HG02678 (cell line): ENCODE results near the gene ABCF1.
A peak's percentile ranks its signal among the peaks of the same experiment; 100 is the strongest.
"Not testable (repeated sequence)": the region's sequence is repeated elsewhere in the genome, so short reads cannot be mapped to it uniquely, and the experiment has no call there.

ENCODE experiments used
- ATAC-seq: cut with Tn5 transposase; IDR thresholded peaks from one replicate; pipeline ENCODE4 v1.9.1; 2021; ENCODE audit warnings: mild to moderate bottlenecking, moderate library complexity; ENCODE audit not compliant: unreplicated experiment

Gene ABCF1

DNA sequence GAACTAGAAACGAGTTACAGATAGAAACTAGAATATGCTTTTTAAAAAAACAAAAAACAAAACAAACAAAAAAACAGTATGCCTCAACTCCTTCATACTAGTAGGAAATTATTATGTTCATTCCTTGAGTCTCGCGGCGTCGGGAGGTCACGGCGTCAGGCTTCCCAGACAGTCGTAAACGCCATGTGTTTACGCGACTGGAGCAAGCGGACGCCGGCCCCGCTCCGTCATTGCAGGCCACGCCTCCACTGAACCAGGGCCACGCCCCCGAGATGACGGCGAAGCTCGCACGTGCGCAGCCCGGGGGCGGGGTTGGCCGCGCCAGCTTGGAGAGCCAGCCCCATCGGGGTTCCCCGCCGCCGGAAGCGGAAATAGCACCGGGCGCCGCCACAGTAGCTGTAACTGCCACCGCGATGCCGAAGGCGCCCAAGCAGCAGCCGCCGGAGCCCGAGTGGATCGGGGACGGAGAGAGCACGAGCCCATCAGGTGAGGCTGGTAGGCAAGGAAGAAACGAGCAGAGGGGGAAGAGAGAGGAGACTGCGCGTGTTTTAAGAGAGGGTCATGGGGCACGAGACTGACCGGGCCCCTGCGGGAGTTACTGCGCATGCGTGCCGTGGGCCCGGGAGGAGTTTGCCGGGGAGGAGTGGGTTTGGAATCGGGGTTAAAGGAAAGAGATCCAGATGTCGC, at the start of gene ABCF1:
Gene ABCF1, plus strand, starts transcription at position 368 of the 687 bp plus-strand sequence. Its CDS starts 46 bp downstream, at position 414.
- peak; percentile 95 for ATAC-seq

- ATAC-seq, result not testable (repeated sequence)
Measured at GRCh38 chr6:30521952-30522351, 49.3 kb upstream of the ABCF1 start.

- not testable (repeated sequence) for ATAC-seq
Measured at GRCh38 chr6:30526444-30526843, 44.8 kb upstream of the ABCF1 start.

- not testable (repeated sequence) for ATAC-seq
Measured at GRCh38 chr6:30529349-30529875, 41.8 kb upstream of the ABCF1 start.

DNA sequence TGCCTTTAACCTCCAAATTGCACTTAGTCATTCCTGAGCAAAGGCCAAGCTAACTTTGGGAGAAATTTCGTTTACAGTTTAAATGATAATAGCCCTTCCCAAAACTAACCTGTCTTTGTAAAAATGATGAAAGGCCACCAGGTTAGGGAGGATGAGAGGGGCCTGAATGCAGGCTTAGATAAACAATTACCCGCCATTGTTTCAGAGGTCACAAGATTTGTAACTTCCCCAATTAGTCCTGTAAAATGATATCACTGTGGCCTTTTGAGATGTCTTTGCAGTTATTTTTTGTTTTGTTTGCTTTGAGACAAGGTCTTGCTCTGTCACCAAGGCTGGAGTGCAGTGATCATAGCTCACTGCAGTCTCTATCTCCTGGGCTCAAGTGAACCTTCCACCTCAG, 41.2 kb upstream of the ABCF1 start:
- ATAC-seq, result no peak

- no peak for ATAC-seq
Measured at GRCh38 chr6:30533460-30534294, 37.6 kb upstream of the ABCF1 start.

DNA sequence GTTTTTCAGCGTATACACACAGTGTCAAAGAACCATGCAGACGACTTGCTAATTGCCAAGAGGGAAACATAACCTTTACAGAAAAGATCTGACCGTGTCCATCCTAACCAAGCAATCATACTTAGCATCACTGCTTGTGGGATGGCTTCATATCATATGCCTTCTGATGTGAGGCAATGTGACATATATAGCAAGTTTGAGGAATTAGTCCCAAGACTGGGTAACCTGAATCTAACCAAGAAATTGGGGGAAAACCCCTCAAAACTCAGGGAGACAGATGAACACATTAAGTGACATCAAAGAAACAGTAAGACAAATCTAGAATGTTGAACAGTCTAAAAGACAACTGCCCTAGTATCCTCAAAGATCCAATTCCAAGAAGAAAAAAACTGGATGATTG, 33.3 kb upstream of the ABCF1 start:
- no peak for ATAC-seq

DNA sequence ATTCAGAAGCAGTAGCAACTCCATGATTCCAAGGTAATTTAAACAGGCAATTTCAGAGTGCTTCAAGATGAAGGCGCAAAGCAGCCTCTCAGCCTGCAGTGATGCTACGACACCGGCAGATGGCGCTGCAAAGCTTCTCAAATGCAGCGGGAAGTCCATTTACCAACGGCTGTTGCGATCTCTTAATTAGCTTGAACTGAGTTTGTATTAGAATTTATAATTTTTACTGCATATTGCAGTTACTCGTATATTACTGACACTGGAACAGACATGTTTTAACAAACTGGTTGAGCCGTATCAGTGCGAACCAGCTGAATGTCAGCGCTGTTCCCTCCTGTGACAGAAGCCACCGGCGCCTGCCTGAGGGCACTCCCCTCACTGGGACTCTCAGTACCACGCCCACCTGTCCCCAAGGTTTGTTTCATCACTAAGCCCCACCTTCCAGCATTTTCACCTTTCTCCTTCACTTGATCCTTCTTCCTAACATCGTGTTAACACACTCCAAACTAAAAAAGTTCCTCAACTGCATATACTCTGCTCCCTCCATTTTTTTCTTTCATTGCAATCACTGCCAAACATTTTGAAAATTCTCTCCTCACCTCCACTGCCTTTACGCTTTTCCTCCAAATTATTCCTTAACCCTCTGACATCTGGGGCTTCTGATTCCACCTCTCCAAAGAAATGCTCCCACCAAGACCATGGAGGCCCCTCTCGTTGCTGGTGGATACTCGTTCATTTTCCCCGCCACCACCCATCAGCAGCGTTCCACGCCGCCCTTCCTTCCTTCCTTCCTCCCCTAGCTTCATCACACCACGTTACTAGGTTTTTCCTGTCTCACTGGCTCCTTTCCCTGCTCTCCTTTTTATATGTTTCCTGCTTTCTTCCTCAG, 29.5 kb upstream of the ABCF1 start:
- ATAC-seq, result no peak

- no peak for ATAC-seq
Measured at GRCh38 chr6:30542404-30542725, 28.9 kb upstream of the ABCF1 start.

GRCh38 chr6:30542915-30543314, 28.3 kb upstream of the ABCF1 start:
- ATAC-seq, result no peak

DNA sequence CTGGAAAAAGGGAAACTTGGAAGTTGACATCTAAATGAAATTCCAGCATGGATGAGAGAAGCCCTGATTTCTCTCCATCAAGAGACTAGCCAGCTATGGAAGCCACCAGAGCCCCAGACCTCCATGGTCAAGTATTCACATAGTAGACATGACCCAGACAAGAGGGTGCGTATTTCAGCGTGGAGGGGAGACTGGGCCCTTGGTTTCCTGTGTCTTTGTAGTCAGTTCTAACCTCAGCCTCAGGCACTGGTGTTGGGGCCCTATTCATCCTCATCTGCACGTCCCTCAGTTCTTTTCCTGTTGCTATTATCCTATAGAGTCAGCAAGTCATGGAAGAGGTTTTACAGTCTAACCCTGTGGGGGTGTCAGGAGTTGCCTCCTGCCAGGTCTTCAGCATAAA, 27.4 kb upstream of the ABCF1 start:
- ATAC-seq, result no peak

- ATAC-seq, result no peak
Measured at GRCh38 chr6:30544666-30545272, 26.5 kb upstream of the ABCF1 start.

DNA sequence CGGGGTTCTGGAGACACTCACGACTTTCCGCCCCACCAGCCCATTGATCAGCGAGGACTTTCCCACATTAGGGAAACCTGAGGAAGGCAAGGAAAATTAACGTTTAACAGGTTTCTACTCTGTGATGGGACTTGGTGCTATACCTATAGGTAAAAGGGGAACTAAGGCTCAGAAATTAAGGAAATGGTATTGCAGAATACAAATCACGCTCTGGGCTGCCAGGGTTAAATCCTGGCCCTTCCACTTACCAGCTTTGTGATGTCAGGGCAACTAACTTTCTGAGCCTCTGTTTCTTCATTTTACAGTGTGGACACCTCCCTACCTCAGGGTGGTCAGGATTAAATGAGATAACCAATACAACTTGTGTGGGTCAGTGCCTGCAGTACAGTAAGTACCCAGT, 23.8 kb upstream of the ABCF1 start:
- no peak for ATAC-seq

GRCh38 chr6:30548375-30548774, 22.9 kb upstream of the ABCF1 start:
- no peak for ATAC-seq

DNA sequence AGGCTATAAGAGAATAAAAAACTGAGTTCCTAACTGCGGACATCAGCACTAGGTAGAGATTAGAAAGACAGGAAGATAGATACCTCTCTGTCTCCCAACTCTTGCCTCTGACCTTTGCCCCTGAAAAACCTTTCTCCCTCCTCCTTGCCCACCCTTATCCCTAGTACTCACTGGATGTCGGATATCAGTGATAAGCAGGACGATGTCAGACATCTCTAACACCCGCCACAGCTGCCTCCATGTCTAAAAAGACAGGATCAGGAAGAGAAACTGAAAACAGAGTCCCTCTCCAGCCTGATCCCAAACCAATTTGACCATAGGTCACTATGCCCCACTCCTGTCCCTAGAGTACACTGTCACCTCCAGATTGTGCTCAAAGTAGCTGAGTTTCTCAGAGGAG, 16.8 kb upstream of the ABCF1 start:
- ATAC-seq, result no peak

- ATAC-seq, result no peak
Measured at GRCh38 chr6:30554962-30555815, 16.1 kb upstream of the ABCF1 start.

- ATAC-seq, result peak; percentile 4
Measured at GRCh38 chr6:30555816-30556065, 15.5 kb upstream of the ABCF1 start.

GRCh38 chr6:30556066-30556905, 15.0 kb upstream of the ABCF1 start, which contains the start of gene GNL1:
TSS of gene GNL1 (minus strand) at chr6:30556489. CDS start at chr6:30556203, 286 bp downstream.
- ATAC-seq, result peak; percentile 78
